ENCODE measurements around the gene SEPTIN8. TPM values are rescaled to one million over a fixed set of nuclear protein-coding genes. Genes with fewer than 3 reads are reported as not detected.

SEPTIN8 gene
- total RNA-seq, 1 experiment from 2014 or later: 30.0 TPM

- DNase-seq (ENCODE audit: extremely low read depth, low read depth): no peak
Observed at GRCh38 chr5:132767150-132767549, 9.9 kb downstream of the SEPTIN8 start.

DNA sequence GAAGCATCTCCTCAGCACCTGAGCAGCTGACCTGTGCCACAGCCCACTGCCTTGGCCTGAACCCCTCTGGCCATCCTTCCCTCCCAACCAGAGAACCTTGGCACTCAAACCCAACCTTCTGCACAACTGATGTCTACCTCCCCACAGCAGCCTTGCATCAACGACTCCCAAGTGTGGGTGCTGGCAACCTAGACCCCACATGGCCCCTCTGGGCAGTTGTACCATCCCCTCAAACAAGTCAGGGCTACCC lies 10.3 kb downstream of the SEPTIN8 start:
- no peak for DNase-seq (ENCODE audit: extremely low read depth, low read depth)

GRCh38 chr5:132766020-132766805 lies 10.8 kb downstream of the SEPTIN8 start:
- no peak for DNase-seq (ENCODE audit: extremely low read depth, low read depth)

GRCh38 chr5:132765311-132766019 lies 11.6 kb downstream of the SEPTIN8 start:
- DNase-seq (ENCODE audit: extremely low read depth, low read depth): no peak

- no peak for DNase-seq (ENCODE audit: extremely low read depth, low read depth)
Observed at GRCh38 chr5:132764671-132765238, 12.3 kb downstream of the SEPTIN8 start.

DNA sequence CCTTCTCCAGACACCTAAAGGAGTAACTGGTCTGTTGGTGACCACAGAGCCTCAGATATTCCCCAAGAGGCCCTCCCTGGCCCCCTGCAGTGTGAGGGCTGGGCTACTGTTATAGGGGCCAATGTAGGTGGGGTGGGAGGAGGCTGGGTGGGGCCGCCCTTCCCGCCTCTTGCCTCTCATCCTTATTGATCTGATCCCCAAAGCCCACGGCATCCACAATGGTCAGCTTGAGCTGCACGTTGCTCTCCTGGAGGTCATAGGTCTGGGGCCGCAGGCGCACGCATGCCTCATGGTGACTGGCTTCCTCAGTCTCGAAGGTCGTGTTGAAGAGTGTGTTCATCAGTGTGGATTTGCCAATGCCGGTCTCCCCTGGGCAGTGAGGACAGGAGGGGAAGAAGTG lies 13.0 kb downstream of the SEPTIN8 start:
- DNase-seq (ENCODE audit: extremely low read depth, low read depth): no peak

GRCh38 chr5:132763181-132764036 lies 13.6 kb downstream of the SEPTIN8 start:
- DNase-seq (ENCODE audit: extremely low read depth, low read depth): no peak

- no peak for DNase-seq (ENCODE audit: extremely low read depth, low read depth)
Observed at GRCh38 chr5:132762246-132763000, 14.6 kb downstream of the SEPTIN8 start.

DNA sequence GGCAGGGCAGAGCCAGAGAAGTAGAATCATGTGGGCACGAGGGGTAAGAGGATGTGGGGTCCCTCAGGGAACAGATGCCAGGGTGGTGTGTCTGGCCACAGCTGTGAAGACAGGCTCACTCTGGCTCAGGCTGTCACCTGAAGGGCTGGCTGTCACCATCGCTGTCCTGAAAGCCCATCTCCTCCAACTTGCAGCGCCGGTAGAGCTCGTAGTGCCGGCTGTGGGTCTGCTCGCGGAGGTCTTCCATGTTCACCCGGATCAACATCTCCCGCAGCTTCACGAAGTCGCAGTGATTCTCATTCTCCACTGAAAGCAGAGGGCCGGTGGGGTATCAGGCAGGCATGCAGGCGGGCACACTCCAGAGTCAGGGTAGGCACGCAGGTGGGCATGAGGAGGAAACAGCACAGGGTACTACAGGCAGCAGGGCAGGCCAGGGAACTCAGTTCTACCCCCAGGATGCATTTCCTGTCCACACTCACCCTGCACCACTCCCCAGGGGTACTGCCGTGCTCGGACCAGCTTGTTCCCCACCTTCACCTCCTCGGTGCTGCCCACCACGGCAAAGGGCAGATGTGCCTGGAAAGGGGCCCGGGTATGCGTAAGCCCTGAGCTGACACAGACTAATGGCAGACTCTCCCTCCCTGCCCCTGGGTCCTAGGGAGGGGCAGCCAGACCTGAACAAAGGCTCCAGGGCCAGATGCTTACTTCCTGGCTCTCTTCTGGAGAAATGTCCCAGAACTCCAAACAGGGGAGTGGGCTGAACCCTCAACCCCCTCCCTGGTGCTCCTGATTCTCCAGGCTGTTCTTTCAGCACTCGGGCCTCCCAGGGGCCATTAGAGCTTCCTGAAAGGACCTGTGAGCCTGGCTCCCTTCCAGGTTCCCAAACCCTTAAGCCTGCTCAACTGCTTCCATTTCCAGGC lies 15.5 kb downstream of the SEPTIN8 start:
- DNase-seq (ENCODE audit: extremely low read depth, low read depth): no peak

DNA sequence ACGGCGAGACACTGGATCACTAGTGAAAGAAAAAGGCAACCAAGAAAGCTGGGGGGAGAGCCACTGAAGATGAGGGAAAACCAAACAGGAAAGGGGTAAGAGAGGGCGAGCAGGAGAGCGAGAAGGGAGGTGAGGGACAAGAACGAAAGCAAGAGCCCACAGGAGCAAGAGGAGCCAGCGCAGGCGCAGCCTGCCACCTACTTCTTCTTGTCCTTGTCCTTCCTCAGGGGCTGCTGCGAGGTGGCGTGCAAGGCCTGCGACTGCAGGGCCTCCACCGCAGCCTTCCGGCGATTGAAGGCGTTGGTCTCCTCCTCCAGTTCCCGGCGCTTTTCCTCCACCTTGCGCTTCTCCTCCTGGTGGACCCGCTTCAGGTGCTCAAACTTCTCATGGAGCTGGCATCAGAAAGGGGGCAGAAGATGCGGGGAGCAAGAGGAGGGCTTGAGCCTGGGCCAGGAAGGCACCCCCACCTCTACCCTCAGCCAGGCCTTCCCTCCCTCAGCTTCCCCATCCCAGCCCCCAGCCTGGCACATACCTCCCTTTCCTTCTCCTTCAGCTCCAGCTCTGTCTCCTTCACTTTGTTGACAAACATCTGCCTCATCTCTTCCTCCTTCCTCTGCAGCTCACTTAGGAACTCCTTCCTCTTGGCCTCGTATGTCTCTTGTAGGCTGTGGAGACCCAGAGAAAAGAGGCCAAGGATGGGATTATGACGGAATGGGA lies 16.3 kb downstream of the SEPTIN8 start:
- no peak for DNase-seq (ENCODE audit: extremely low read depth, low read depth)

GRCh38 chr5:132760049-132760420 lies 17.0 kb downstream of the SEPTIN8 start:
- DNase-seq (ENCODE audit: extremely low read depth, low read depth): no peak

DNA sequence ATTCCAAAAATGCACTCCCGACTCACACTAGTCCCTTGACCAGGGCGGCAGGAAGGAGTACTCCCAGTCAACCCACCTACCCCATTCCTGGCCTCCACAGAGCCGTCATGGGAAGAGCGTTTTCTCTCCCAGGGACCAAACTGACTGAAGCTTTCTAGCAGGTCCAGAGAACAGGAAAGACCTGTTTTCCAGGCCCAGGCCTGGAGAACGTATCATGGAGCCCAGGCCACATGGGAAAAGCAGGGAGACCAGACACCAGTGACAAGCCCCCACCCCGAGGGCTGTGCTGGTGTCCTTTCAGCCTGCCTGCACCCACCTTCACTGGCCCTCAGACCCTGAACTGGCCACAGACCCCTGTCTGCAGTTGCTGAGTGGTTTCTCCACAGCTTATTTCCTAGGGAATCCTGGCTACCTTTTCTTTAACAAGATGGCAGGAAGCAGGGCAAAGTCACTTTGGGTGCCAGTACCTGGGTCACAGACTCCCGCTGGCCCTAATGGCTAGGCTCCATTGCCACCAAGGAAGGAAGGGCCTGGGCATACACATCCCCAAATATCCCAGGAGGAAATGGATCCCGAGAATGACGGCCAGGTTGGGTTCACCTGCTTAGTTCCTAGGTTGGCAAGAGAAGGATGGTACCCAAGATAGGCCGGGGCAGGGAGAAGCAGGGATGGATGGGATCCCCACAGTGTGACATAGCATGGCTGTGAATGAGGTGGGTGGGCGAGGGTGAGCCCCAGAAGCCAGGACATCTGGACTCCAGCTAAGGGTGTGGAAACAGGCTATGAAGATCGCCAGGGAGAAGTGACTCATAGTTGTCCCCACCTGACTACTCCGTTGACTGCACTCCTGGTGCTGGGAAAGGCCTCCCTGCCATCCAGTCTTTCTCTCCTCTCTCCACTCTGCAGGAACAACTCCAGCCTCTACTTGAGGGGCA lies 17.7 kb downstream of the SEPTIN8 start:
- no peak for DNase-seq (ENCODE audit: extremely low read depth, low read depth)

DNA sequence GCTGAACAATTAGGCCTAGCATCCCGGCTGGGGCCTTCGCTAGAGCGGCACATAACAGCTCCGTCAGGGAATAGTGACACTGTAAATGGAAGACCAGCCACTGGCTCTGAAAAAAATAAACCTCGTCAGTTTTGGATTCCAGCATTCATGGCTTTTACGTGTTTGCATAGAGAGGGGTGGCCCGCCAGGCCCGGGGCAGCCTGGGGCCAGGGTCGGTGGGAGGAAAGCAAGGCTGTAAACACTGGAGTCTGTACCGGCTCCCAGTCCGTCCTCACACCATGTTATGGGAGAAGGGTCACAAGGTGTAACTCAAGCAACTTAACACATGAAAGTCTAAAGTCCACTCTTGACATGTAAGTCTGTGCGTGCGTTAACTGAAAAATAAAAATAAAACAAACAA lies 18.6 kb downstream of the SEPTIN8 start:
- no peak for DNase-seq (ENCODE audit: extremely low read depth, low read depth)

GRCh38 chr5:132756542-132756941 lies 20.5 kb downstream of the SEPTIN8 start:
- DNase-seq (ENCODE audit: extremely low read depth, low read depth): no peak

DNA sequence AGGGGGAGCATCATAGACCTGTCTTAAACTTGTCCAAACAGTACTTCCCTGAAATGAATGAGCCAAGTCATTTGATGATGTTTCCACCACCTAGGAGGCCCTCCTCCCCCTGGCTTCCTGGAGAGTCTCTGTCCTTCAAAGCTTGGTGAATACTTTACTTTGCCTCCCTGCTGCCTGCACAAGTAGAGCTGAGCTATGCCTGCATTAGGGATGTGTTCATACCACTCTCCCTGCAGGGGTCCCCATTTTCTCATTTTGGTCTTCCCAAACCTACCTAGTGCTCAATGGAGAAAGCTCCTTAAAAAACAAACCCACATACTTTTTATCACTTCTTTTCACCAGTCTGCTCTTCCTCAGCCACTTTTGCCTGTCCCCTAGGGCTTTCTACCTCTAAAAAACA lies 22.1 kb downstream of the SEPTIN8 start:
- no peak for DNase-seq (ENCODE audit: extremely low read depth, low read depth)

GRCh38 chr5:132754111-132754510 lies 22.9 kb downstream of the SEPTIN8 start:
- no peak for DNase-seq (ENCODE audit: extremely low read depth, low read depth)

- DNase-seq (ENCODE audit: extremely low read depth, low read depth): no peak
Observed at GRCh38 chr5:132753135-132753987, 23.7 kb downstream of the SEPTIN8 start.
